HL-60 (cell line): Measurements from ENCODE around the gene SOD1.

Experiments
- DNase-seq, 2 experiments: peaks; one replicate each; pipeline ENCODE4 v3.0.0-alpha.2; 2010 to 2020; ENCODE audit warnings: low read depth in 1 of 2, low spot score in 1 of 2
- H3K27ac ChIP-seq: fragments of 250-450 bp; sonication (Bioruptor Pico); replicated peaks from 2 replicates; pipeline ENCODE4 v1.5.1; 2020; ENCODE audit warnings: mild to moderate bottlenecking, moderate library complexity
- H3K27me3 ChIP-seq: fragments of 250-450 bp; sonication (Bioruptor Pico); 2 replicates; pipeline ENCODE4 v1.5.1; 2021; ENCODE audit warnings: mild to moderate bottlenecking, moderate library complexity; ENCODE audit not compliant: insufficient read depth, poor library complexity, severe bottlenecking
- H3K4me3 ChIP-seq: replicated peaks from 2 replicates; pipeline ENCODE4 v1.5.1; 2011; ENCODE audit warnings: mild to moderate bottlenecking, control low read depth, low read length; ENCODE audit not compliant: insufficient read depth
- CTCF ChIP-seq: IDR thresholded peaks from one replicate; pipeline ENCODE4 v1.5.1; 2011; ENCODE audit warnings: low read length, control low read depth, inconsistent platforms; ENCODE audit not compliant: insufficient read depth
- GABPA ChIP-seq: IDR thresholded peaks from 2 replicates; pipeline ENCODE4 v1.6.1; 2012; ENCODE audit warnings: low read depth
- POLR2AphosphoS5 ChIP-seq: IDR thresholded peaks from 2 replicates; pipeline ENCODE4 v1.6.1; 2012; ENCODE audit warnings: low read depth
- REST ChIP-seq: IDR thresholded peaks from 2 replicates; pipeline ENCODE4 v1.6.1; 2012; ENCODE audit warnings: low read depth; ENCODE audit not compliant: insufficient replicate concordance
- SPI1 ChIP-seq: IDR thresholded peaks from 2 replicates; pipeline ENCODE4 v1.6.1; 2012; ENCODE audit warnings: low read depth, mild to moderate bottlenecking, borderline replicate concordance

Gene SOD1

GRCh38 chr21:31666445-31667010, 7.0 kb downstream of the SOD1 start:
- no peak overlapping the region for H3K27ac ChIP-seq
- no peak overlapping the region for H3K4me3 ChIP-seq
- DNase-seq = no peak
- H3K27me3 ChIP-seq = no peaks in the 10 kb centered on the region
- TF ChIP-seq REST (no peak), SPI1 (no peak), POLR2AphosphoS5 (no peak), GABPA (no peak), CTCF (no peak)

GRCh38 chr21:31667132-31667531, 7.6 kb downstream of the SOD1 start:
- no peak for DNase-seq
- TF ChIP-seq REST (no peak), CTCF (no peak), GABPA (no peak), SPI1 (no peak)
- no peak overlapping the region for H3K27ac ChIP-seq

GRCh38 chr21:31667639-31668038, 8.1 kb downstream of the SOD1 start:
- Histone ChIP-seq H3K27ac (no peak overlapping the region), H3K4me3 (no peak overlapping the region), H3K27me3 (no peaks in the 10 kb centered on the region)
- TF ChIP-seq CTCF = no peak
- no peak for TF ChIP-seq SPI1
- no peak for TF ChIP-seq GABPA
- no peak for TF ChIP-seq REST
- no peak for TF ChIP-seq POLR2AphosphoS5
- no peak for DNase-seq

More at GRCh38 chr21:31667132-31667531, 7.6 kb downstream of the SOD1 start:
- Histone ChIP-seq H3K27me3 (no peaks in the 10 kb centered on the region), H3K4me3 (no peak overlapping the region)
